GM19238 (cell line): ENCODE data around the gene ACCSL.

Experiments used
- DNase-seq: peaks from one replicate; pipeline ENCODE4 v3.0.0; 2011; ENCODE audit warnings: low spot score; ENCODE audit not compliant: insufficient read length

The ACCSL gene

DNA sequence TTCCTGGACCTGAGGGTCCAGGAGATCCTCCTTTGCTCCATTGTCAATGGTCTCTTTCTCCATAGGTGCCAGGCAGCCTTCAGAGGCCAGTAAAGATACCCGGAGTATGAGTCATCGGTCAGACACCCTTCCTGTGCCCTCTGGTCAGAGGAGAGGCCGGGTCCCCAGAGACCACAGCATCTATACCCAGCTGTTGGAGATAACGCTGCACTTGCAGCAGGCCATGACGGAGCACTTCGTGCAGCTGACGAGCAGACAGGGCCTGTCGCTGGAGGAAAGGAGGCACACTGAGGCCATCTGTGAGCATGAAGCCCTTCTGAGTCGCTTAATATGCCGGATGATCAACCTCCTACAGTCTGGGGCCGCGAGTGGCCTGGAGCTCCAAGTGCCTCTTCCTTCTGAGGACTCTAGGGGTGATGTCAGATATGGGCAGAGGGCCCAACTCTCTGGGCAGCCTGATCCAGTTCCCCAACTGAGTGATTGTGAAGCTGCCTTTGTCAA lies at the start of gene ACCSL:
Gene ACCSL, plus strand, starts transcription at position 51 of the 501 bp plus-strand sequence. Its CDS starts 56 bp downstream, at position 107.
- no peak for DNase-seq

- DNase-seq: no peak
These were observed 49.5 kb upstream of the ACCSL start for GRCh38 chr11:43998308-43998707.

GRCh38 chr11:44000731-44001130 lies 47.0 kb upstream of the ACCSL start:
- DNase-seq: no peak

GRCh38 chr11:44002191-44003093 lies 45.3 kb upstream of the ACCSL start:
- no peak for DNase-seq

GRCh38 chr11:44003736-44004451 lies 43.9 kb upstream of the ACCSL start:
- DNase-seq: no peak

DNA sequence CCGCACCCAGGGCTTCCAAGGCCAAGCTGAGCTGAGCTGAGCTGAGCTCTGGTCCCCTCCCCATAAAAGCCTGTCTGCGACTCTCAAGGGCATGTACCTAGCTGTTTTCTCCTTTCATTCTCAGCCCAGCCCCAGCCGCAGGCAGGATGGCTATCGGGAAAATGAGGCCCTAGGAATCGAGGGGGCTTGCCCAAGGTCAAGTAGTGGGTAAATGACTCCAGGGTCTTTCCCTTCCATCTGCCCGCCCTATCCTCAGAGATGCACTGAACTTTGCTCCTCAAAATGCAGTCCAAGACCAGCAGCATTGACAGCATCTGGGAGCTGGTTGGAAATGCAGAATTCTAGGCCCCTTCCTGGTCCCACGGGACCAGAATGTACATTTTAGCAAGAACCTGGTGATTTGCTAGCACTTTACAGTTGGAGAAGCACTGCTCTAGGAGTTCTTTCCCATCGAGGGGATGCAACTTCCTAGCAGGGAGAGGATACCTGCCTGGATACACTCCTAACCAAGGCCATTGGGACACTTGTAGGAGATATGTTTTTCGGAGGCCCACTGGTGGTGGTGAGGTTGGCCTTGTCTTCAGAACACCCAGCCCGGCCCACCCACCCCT lies 43.2 kb upstream of the ACCSL start:
- DNase-seq: no peak

DNA sequence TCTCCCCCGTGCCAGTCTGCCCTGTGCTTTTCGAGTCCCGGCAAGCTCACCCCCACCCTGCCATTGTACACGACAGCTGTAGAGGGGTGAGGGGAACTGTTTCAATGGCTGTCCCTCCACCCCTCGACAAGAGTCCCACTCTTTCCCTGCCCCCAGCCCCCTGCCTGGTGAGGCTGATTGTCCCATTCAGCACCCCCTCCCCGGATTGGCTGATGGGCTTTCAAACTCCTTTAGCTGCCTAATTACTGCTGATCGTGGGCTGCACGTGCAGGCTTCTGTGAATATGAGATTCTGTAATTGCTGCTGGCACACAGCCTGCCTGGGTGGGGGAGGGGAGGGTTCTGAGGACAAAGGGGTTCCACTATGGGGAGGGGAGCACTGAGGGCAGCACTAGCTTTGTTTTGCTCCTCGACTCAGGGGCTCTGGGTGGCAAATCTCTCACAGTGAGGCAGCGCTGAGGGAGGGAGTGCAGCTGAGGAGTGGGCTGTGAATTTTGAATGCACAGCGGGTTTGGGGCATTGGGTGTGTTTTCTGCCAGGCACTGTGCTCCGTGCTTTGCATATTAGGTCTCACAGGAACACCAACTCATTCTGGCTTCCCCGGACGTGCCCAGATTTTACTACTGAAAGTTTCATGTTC lies 42.6 kb upstream of the ACCSL start:
- no peak for DNase-seq

- DNase-seq: no peak
These were observed 41.8 kb upstream of the ACCSL start for GRCh38 chr11:44005956-44006355.

DNA sequence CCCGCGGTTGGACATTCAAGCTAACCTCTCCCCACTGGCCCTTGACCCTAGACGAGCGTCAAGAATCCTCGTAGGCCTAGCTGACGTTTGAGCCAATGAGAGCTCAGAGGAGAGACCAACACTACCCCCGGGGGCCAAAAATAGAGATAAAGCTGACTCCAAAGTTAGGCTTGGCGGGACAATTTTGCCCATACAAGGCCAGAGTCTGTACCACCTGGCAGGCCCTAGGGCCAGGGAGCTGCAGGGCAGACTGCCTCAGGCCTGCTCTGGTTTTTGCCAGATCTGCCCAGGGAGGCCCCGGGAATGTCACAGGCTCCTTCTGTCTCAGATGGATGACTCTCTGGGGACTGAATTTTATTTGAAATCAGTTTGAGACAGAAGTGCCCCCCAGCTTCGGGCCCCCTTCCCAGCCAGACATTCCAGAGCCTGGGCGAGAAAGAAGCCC lies 40.8 kb upstream of the ACCSL start:
- DNase-seq: no peak

DNA sequence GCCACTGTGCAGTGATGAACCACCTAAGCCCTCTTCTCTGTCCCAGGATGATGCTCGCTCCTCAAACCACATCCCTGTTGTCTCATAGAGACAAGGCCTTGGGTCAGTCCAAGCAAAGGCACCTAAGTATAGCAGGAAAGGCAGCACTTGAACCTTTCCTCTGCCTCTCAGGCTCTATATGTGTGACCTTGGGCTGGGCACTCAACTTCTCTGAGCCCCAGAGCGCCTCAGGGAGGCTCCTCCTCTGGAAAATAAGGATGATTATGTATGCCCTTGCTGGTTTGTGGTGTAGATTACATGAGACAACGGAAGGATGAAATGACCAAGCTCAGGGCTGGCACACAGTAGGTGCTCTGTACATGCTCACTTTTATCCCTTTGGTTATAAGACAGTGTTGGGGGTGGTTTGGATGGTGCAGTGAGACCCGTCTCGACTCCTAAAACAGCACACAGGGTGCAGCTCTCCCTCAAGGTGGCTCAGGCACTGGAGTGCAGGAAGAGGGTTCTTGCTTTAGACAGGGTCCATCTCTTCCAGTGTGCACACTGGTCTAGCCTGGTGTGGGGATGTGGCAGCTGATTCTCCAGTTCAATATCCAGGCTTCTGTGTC lies 40.2 kb upstream of the ACCSL start:
- DNase-seq: no peak

- no peak for DNase-seq
These were observed 39.7 kb upstream of the ACCSL start for GRCh38 chr11:44008088-44008501.

GRCh38 chr11:44008698-44009097 lies 39.1 kb upstream of the ACCSL start:
- DNase-seq: no peak

- DNase-seq: no peak
These were observed 37.0 kb upstream of the ACCSL start for GRCh38 chr11:44010789-44011251.

DNA sequence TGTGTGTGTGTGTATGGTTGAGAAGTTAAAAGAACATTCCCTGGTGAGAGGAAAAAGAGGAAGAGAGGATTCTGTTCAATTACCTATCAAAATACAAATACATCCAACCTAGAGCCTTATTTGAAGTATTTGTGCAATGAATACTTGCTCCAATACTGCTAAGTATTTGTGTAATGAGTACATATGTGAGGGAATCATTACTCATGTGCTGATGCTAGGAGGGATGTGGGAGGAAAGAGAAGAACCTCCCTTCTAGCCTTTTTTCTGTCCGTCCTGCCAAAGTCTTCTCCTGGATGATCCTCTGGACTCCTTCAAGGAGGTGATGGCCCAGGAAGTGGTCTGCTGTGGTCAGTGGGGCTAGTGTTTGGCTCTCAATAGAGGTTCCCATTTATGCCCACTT lies 36.0 kb upstream of the ACCSL start:
- DNase-seq: no peak

GRCh38 chr11:44014968-44015623 lies 32.7 kb upstream of the ACCSL start:
- no peak for DNase-seq

DNA sequence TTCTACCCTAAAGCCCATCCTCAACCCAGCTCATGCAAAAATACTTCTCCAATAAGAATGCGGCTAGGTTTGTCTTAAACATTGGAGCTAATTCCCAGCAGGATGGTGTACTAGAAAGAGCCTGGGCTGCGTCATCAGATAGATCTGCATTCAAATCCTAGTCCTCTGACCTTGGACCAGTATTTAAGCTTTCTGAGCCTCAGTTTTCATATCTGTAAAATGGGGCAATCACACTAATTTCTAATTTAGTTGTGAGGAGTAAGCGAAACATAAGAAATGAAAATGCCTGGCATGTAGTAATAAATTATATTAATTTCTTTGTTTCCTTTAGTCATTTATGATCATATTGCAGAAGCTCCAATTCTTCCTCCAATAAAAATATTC lies 32.2 kb upstream of the ACCSL start:
- no peak for DNase-seq

DNA sequence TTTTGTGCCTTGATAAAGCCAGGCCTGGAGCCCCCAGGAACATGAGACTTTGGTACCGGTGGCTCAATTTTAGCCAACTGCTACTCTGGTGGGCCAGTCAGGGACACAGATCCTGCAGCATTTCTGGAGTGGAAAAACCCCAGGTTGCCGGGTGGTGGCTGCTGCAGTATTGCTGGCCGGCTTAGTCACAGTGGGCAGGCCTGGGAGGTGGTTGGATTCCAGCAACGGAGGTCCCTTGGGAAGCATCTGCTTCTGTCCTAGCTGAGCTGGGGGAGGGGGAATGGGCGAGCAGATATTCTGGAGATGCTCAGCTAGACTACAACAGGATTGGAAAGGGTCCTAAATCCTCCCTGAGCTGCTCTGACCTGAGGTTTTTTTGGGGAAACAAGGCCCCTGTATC lies 31.6 kb upstream of the ACCSL start:
- DNase-seq: no peak

DNA sequence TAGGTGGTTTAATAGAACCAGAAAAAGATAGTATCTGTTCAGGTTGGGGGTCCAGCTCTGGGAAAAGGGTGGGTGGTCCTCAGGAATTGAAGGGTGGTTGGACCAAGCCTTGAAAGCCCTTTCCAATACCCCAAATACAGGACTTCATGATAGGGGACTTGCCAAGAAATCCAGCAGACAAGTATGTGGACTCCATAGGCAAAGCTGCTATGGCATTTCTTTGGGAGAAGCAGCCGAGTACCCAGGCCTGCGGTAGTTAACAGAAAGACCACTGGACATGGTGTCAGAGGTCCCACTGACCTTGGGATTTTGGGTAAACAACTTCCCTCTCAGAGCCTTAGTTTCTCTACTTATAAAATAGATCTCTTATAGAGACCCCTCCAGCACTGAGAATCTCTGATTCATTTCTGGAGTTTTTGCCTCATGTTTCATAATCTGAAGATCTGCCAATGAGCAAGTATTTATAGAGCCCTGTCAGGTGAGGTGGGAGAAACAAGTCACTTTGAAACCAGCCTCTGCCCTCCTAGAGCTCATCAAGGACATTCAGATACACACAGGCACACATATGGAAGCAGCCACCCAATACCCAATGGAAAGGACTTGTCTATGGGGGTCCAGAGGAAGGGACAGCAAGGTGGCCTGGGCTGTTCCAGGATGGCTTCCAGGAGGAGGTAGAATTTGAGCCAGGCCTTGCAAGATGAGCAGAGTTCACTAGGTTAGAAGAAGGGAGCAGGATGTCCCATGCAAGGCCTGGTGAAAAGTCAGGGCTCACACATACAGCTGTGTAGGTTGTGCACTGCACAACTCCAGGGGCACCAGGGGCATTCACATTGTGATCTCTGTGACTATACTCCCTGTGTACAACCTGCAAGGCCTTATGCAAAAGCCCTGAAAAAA lies 31.0 kb upstream of the ACCSL start:
- no peak for DNase-seq

- no peak for DNase-seq
These were observed 30.2 kb upstream of the ACCSL start for GRCh38 chr11:44017443-44018126.
